Tibial nerve (tissue), 4 donors: Measurements from ENCODE around the gene MUC20.

Experiments used
- CTCF ChIP-seq, 5 experiments: fragments of 200-600 bp in 3 of 5; fragments of 450-650 bp in 2 of 5; sonication (generic) in 3 of 5; IDR thresholded peaks; one replicate each; pipeline ENCODE4 v1.5.1; 2016 to 2019; ENCODE audit warnings: antibody characterized with exemption in 5 of 5, mild to moderate bottlenecking in 3 of 5, moderate library complexity in 2 of 5
- EP300 ChIP-seq, 2 donors: sonication (generic); formaldehyde crosslinking; IDR thresholded peaks; one replicate each; pipeline ENCODE4 v1.6.1; 2017; ENCODE audit warnings: antibody characterized with exemption in 2 of 2, mild to moderate bottlenecking in 1 of 2

- TF ChIP-seq EP300 (IDR thresholded peaks at IDR 0.05) (no peak), CTCF (IDR thresholded peaks at IDR 0.05) (no peak)
Measured at GRCh38 chr3:195752546-195753331, 32.0 kb downstream of the MUC20 start.
